GM19463 (cell line): ENCODE results near the gene GOLGA6C.
"Not testable (repeated sequence)": the region's sequence is repeated elsewhere in the genome, so short reads cannot be mapped to it uniquely, and the experiment has no call there.

Source experiments
- ATAC-seq: cut with Tn5 transposase; IDR thresholded peaks from one replicate; pipeline ENCODE4 v1.9.1; 2021; ENCODE audit warnings: mild to moderate bottlenecking, moderate library complexity; ENCODE audit not compliant: unreplicated experiment

Gene GOLGA6C, protein sequence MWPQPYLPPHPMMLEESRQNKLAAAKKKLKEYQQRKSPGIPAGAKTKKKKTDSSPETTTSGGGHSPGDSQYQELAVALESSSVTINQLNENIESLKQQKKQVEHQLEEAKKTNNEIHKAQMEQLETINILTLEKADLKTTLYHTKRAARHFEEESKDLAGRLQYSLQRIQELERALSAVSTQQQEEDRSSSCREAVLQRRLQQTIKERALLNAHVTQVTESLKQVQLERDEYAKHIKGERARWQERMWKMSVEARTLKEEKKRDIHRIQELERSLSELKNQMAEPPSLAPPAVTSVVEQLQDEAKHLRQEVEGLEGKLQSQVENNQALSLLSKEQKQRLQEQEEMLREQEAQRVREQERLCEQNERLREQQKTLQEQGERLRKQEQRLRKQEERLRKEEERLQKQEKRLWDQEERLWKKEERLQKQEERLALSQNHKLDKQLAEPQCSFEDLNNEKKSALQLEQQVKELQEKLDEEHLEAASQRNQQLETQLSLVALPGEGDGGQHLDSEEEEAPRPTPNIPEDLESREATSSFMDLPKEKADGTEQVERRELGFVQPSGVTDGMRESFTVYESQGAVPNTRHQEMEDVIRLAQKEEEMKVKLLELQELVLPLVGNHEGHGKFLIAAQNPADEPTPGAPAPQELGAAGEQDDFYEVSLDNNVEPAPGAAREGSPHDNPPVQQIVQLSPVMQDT

DNA sequence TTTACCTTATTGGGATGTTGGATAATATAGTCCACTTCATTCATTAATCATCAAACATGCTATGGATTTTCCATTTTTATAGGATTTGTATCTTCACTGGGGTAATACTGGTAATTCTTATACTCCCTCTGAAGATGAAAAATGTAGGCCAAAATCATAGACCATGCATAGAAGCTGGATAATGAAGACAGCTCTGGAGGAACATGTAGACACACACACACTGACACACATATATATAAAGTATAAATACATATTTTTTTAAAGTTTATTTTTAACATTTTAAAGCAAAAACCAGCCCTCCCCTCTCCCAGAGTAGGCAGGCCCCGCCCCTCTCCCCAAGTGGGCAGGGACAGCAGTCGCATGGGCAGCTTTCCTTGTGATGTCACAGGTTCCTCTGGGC is at the start of gene GOLGA6C:
Gene GOLGA6C (plus strand): TSS at position 301 of the 400 bp plus-strand sequence. CDS start 265 bp downstream, outside the sequence.
- ATAC-seq, result not testable (repeated sequence)

DNA sequence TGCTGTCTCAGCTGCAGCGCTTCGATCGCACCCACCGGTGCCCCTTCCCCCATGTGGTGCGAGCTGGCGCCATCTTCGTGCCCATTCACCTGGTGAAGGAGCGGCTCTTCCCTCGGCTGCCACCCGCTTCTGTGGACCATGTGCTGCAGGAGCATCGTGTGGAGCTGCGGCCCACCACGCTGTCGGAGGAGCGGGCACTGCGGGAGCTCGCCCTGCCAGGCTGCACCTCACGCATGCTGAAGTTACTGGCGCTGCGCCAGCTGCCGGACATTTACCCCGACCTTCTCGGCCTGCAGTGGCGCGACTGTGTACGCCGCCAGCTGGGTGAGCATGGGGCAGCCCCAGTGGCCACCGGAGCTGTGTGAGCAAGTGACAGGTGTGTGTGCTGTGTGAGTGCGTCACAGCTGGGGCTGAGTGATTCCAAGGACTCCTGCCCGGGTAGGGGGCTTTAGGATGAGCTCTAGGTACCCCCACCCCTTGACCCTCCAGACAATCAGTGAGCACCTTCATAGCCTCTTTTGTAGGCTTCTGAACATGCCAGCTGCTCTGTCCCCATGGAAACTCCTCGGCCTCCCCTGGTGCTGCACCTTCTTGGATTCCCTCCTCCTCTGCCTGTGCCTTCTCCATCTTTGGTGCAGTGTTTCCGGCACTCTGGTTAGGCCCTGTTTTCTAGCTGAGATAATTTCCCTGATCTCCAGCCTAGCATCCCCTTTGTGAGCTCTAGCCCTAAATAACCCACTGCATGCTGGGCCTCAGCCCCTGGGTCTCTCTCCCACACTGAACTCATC is 49.4 kb upstream of the GOLGA6C start:
- no peak for ATAC-seq

DNA sequence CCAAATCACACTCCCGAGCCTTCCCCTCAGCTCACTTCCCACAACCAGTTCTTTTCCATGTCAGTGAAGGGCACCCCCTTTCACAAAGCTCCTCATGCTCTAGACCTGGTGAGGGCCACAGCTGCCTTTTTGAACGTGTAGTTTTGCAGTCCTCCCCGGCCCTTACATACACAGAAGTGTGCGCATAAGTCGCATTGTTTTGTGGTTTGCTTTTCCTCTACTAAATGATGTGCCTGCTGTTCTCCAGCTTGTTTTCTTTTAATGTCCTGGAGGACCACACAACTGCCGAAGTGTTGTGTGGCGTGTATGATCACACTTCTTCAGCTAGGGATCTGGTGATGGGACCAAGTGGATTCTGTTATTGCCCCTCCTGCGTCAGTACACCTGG is 48.9 kb upstream of the GOLGA6C start:
- no peak for ATAC-seq

DNA sequence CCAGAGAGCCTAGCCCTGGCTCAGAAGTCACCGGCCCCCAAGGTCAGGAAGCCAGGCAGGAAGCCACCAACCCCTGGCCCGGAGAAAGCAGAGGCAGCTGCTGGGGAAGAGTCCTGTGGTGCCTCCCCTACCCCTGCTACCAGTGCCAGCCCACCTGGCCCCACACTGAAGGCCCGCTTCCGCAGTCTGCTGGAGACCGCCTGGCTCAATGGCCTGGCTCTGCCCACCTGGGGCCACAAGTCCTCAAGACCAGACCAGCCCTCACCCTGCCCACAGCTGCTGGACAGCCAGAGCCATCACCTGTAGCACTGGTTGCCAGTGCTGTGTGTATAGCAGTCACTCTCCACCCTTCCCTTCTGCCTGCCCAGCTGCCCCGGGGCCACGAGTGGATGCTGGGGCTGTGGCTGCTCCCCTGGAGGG is 47.3 kb upstream of the GOLGA6C start:
- no peak for ATAC-seq

DNA sequence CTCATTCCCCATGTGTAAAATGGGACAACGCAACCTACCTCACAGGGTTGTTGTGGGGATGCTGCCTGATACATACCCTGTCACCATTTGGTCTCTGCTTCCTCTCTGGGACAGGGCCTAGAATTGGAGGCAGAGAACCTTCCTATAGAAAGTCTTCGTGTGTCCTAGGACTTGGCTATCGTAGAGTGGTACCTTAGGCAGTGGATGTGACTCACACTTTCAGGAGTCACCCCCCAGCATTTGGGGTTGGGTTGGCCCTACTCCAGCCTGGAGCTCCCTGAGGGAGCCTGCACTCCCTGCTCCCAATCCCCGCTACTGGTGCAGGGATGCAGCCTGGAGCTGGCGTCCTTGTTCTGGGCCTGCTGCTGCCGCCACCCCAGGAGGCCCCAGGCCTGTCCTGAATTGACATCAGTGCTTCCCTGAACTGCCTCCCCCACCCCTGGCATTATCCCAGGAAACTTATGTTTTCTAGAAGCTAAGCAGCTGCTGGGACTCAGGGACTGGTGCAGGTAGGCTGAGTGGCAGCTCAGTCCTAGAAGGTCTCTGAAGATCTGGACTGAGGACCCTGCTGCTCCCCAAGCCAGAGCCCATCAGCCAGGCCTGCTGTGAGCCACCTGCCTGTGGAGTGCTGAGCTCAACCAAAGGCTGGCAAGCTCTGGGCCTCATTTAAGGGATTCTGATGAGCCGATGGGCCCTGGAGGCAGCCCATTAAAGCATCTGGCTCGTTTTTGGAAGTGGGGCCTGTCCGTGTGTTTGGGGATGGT is 46.5 kb upstream of the GOLGA6C start:
- no peak for ATAC-seq

DNA sequence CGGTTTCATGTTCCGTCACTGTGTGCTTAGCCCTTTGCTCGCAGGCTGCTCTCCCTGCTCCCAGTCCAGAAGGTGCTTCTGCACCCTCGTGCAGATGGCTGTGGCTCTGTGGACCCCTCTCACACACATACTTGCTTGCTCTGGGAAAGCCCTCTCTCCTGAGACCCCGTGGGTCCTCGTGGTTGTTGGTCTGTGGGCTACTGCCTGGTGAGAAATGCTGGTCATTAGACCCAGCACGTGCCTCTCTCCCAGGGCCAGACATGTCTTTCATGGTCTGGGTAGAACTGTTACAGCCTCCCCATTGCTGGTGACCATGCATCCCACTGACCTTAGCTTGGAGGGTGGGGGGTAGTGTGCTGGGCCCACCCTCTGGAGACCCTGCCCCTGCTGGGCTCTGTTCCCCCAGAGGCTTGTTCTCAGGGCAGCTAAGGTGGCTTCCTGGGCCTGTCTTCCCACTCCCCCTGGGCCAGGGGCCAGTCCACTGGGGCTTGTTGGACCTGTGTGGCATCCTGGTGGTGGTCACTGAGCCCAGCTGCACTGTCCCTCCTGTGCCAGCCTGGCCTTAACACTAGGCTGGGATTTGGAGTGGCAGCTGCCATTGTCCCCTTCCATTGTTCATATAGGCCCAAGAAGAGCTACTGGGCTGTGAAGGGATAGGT is 45.8 kb upstream of the GOLGA6C start:
- no peak for ATAC-seq

DNA sequence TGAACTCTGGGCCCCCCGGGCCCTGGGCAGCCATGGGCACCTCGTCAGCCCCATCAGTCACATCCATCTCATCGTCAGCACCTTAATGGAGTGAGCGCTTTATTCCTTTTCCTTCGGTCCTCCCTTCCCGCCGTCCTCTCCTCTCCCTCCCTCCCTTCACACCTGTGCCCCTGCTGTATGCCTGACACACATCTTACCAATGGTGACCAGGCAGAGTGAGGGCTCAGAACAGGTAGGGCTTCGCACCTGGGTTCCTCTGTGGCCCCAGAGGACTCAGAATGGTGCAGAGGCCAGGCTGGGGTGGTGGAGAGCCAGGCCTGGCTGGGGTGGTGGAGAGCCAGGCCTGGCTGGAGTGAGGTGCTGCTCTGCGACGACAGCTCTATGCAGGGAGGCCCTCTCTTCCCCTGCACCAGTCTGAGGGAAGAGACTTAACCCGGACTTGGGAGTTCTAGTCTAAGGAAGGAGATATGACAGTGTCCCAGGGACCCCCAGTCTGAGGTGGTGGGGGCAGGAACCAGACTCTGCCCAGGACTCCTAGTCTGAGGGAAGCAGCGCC is 44.8 kb upstream of the GOLGA6C start:
- ATAC-seq, result no peak

DNA sequence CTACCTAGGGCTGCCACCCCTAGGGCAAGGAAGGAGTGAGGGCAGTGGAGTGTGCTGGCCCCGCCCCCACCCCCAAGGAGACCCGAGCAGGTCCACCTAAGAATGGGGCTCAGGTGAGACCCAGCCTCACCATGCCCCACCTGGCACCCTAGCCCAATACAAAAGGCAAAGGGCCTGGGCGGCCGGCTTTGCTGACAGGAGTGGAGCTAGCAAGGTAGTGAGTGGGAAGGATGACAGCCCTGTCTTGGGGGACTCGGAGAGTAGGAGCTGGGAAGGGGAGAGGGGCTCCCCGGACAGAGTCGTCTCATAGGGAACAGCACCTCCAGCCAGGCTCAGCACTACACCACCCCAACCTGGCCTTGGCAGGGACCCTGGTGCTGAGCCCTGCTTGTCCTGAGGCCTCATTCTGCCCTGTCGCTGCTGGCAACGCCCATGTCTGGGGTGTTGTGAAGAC is 44.3 kb upstream of the GOLGA6C start:
- no peak for ATAC-seq

DNA sequence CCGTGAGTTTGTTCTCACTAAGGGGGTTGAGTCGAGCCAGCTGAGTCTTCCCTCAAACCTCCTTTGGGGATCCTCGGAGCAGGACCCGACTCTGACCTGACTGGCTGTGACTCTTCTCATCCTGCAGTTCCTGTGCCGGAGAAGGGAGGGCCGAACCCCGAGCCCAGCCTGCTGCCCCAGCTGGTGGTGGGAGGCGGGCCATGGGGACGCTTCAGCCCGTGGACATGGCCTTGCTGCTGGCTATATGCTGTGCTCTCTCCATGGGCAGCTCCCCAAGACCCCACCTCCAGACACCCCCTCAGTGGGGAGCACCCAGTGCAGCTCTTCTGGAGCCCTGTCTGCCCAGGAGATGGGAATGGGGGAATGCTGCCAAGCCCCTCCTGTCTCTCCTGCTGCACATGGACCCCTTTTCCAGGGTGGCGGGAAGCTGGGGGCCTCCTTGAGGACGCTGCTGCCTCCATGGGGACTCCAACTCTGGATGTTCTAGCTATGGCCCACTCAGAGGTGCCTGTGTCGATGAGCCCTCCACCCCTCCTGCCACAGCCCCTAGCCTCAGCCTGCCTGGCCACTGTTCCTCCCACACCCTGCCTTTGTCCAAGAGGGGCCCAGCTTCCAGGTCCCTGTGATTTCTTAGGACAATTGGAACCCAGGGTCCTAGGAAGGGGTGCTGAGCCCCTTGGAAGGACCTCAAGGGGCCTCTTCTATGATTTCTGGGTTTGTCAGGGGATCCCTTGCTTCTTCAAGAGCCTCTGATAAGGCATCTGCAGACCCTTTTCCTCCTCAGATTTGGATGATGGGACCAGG is 43.6 kb upstream of the GOLGA6C start:
- ATAC-seq, result no peak

DNA sequence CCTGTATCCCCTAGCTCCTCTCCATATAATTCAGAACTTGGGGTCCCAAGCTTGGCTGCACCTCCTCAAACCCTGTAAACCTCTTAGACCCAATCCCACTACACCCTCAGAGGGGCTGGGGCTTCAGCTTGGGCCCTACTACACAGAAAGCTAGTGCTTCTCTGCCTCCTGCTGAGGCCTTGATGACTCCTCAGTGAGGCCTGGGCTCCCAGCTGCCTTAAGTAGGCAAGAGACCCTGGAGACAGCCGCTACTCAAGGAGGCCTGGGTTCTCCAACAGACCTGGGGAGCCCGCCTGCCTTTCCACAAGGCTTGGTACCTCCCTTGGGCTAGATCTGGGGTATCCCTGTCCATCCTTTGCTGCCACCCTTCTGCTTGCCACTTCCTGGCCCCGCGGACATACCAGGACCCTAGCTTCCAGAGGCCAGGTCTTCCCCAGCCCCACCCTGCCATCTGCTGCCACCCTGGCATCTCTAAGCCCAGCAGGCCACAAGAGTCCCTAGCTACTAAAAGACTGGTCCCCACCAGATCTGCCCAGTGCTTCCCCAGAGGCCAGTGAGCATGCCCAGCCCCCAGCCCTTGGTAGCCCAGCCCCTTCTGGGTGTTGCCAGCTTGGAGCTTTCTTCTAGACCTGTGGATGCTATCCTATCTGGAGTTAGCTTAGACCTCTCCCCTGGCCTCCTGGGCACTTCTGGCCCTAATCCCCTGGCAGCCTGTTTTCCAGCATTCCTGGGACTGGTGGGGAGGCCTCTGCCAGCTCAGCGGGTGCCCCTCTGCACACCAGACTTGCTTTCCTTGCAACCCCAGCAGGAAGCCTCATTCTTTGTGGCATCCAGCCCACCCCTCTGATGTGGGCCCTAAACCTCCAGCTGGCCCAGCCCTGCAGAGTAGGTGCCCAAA is 42.8 kb upstream of the GOLGA6C start:
- no peak for ATAC-seq

DNA sequence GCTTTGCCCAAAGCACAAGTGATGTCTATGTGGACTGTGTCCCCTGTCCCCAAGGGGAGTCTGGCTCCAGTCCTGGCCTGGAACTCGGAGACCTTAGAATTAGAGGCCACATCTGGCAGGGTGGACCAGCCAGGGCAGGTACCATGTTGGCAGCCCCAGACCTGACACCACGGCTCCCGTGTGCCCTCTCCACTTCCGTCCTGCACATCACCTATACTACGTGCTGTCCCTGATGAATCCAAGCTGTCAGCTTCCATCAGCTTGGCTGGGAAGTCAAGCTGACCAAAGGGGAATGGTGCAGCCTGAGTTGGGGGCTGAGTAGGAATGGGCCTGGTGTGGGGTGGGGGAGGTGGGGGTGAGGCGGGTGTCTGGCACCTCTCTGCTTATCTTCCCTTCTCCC is 41.1 kb upstream of the GOLGA6C start:
- ATAC-seq, result no peak

DNA sequence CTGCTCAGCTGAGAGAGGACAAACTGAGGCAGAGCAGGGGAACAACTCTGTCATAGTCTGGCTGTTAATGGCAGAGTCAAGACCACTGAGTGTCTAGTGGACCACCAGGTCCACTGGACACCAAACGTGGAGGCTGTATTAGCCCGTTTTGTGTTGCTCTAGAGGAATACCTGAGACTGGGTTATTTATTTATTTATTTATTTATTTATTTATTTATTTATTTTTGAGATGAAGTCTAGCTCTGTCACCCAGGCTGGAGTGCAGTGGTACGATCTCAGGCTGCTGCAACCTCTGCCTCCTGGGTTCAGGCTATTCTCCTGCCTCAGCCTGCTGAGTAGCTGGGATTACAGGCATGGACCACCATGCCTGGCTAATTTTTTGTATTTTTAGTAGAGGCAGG is 40.6 kb upstream of the GOLGA6C start:
- ATAC-seq, result not testable (repeated sequence)

DNA sequence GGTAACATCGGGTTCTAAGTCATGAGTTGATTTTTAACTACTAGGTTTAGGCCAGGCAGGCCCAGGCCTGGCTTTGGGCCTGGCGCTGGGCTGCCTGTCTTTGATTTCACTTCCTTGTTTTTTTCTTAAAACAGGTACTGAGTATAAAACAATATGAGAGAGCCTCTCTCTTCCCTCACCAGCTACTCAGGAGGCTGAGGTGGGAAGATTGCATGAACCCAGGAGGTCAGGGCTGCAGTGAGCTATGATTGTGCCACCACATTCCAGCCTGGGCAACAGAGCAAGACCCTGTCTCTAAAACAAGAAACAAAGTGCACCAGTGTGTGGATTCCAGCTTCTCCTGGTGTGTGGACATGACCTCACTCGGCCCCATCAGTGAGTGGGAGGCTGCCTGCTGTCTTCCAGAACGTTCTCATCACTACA is 38.6 kb upstream of the GOLGA6C start:
- not testable (repeated sequence) for ATAC-seq

DNA sequence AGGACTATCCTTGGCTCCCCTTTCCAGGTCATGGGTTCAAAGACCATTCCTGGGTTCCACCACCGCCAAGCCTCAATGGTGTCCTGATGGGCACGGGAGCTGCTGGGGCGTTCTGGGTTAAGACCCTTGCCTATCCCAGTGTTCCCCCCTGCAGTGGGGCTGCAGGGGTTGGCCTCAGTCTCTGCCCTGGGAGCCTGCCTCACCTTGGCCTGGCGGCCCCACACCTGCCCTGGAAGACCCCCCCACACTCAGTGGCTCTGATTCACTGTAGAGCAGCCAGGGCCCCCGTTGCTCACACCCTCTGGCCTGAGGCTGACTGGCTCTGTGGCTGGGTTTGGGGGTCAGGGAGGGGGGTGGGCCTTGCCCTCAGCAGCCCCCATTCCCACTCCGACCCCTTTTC is 34.4 kb upstream of the GOLGA6C start:
- no peak for ATAC-seq

DNA sequence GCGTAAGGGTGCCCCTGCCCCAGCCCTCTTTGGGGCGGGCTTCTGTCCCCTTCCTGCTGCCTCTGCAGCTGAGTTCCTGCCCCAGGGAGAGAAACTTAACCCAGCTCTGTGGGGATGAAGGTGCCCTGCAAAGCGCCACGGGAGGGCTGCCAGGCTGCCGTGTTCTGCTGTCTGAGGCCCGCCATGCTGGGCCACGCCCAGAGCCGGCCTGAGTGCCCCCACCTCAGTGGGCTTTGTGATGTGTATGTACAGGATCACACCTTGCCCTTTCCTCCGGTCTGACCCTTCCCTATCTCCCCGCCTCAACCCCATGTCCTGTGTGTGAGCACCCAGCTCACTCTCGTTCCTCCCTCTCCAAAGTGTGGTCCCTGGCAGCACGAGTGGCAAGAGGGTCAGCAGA is 33.9 kb upstream of the GOLGA6C start:
- ATAC-seq, result no peak

DNA sequence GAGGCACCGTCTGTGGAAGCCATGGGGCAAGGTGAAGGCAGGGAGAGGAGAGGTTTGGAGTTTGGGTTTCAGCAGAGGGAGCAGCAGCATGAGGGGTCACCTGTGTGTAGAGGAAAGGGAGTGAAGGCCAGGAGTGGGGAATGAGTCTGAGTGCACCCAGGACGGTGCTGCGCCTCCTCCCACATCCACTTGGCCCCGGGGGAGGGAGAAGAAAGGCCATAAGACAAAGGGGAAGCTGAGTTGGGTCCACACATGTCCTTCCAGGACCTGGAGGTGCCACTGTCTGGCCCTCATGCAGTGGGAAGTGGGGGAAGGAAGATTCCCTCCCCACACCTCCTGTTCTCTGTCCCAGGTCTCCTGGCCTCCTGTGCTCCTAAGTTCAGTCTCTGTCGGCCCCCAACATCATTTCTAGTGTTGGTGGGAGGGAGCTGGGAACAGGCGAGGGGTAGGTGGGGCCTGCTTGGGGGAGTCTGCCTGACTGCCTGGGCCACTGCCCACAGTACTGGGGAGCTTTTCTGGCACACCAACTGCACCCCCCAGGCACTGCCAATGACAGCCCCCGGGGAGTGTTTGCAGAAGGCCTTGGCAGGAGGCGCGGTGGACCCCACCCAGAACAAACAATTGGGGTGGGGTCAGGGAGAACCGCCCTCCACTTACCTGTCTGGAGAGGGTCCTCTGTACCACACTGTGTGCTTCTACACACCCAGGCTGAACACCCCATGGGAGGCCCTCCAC is 32.9 kb upstream of the GOLGA6C start:
- not testable (repeated sequence) for ATAC-seq
